Gastrocnemius medialis (tissue), 4 donors: Measurements from ENCODE around the gene GGACT.

Experiments
- CTCF ChIP-seq, 5 experiments: fragments of 450-650 bp in 3 of 5; fragments of 200-600 bp in 2 of 5; sonication (generic) in 2 of 5; IDR thresholded peaks in 4 of 5; conservative IDR thresholded peaks in 1 of 5; 1 replicate in 4 of 5; 2 replicates in 1 of 5; pipeline ENCODE4 v1.5.1; 2016 to 2019; ENCODE audit warnings: antibody characterized with exemption in 5 of 5, mild to moderate bottlenecking in 3 of 5, moderate library complexity in 3 of 5
- POLR2A ChIP-seq, 2 donors: fragments of 450-650 bp; IDR thresholded peaks; one replicate each; pipeline ENCODE4 v1.6.1; 2017; ENCODE audit warnings: antibody characterized with exemption in 2 of 2, mild to moderate bottlenecking in 2 of 2, moderate library complexity in 2 of 2

- TF ChIP-seq CTCF (IDR thresholded peaks at IDR 0.05 in 4 of 5, conservative IDR thresholded peaks at IDR 0.05 in 1 of 5): no peak
- TF ChIP-seq POLR2A (IDR thresholded peaks at IDR 0.05): no peak
Measured at GRCh38 chr13:100604918-100605710, 16.5 kb upstream of the GGACT start.
